ENCODE results near the gene CSNK1A1. TPM values are rescaled to one million over a fixed set of nuclear protein-coding genes. Genes with fewer than 3 reads are reported as not detected.
A peak's percentile ranks its signal among the peaks of the same experiment; 100 is the strongest.

The CSNK1A1 gene
- total RNA-seq, 2 donors from 2014 or later, result 198 to 214 TPM

GRCh38 chr5:149493316-149493715, 57.9 kb downstream of the CSNK1A1 start:
- H3K9ac ChIP-seq (ENCODE audit: extremely low read depth, low read length, poor library complexity, severe bottlenecking), result no peak overlapping the region
- H3K27ac ChIP-seq (ENCODE audit: low read depth, low read length), result no peak overlapping the region
- H3K36me3 Mint-ChIP-seq (ENCODE audit: low read depth), result peaks cover 32% of the 10 kb centered on the region
- no peak for DNase-seq
- H3K36me3 ChIP-seq (ENCODE audit: control insufficient read depth, insufficient read depth, low read length), result peaks cover 51% of the 10 kb centered on the region
- peaks cover 6% of the 10 kb centered on the region for H3K4me1 Mint-ChIP-seq
- TF ChIP-seq, protein P1, sequence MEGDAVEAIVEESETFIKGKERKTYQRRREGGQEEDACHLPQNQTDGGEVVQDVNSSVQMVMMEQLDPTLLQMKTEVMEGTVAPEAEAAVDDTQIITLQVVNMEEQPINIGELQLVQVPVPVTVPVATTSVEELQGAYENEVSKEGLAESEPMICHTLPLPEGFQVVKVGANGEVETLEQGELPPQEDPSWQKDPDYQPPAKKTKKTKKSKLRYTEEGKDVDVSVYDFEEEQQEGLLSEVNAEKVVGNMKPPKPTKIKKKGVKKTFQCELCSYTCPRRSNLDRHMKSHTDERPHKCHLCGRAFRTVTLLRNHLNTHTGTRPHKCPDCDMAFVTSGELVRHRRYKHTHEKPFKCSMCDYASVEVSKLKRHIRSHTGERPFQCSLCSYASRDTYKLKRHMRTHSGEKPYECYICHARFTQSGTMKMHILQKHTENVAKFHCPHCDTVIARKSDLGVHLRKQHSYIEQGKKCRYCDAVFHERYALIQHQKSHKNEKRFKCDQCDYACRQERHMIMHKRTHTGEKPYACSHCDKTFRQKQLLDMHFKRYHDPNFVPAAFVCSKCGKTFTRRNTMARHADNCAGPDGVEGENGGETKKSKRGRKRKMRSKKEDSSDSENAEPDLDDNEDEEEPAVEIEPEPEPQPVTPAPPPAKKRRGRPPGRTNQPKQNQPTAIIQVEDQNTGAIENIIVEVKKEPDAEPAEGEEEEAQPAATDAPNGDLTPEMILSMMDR (conservative IDR thresholded peaks at IDR 0.05), result no peak
- no peaks in the 10 kb centered on the region for H3K4me1 ChIP-seq (ENCODE audit: control insufficient read depth, insufficient read depth, low read length)
- H3K4me3 ChIP-seq (ENCODE audit: low read length), result no peak overlapping the region
- no peaks in the 10 kb centered on the region for H3K27me3 ChIP-seq (ENCODE audit: control insufficient read depth, insufficient read depth, low read length, poor library complexity, severe bottlenecking)
- H3K9me3 ChIP-seq (ENCODE audit: control insufficient read depth, low read length), result no peaks in the 10 kb centered on the region
- H3K4me3 Mint-ChIP-seq, result no peak overlapping the region
- no peaks in the 10 kb centered on the region for H3K9me3 Mint-ChIP-seq
- 90 to 100% methylated on average over 1 to 2 of the region's 2 CpGs for WGBS, 2 experiments (ENCODE audit: insufficient coverage in 1 of 2, insufficient read length in 1 of 2)
- no peak overlapping the region for H3K27ac Mint-ChIP-seq
- H3K27me3 Mint-ChIP-seq (ENCODE audit: insufficient read depth), result no peaks in the 10 kb centered on the region

- 93 to 94% methylated on average over 6 of the region's 6 CpGs for WGBS, 2 experiments (ENCODE audit: insufficient coverage in 1 of 2, insufficient read length in 1 of 2)
- Mint-ChIP-seq H3K27ac (peak overlapping the region; percentile 45), H3K27me3 (ENCODE audit: insufficient read depth) (no peaks in the 10 kb centered on the region), H3K4me1 (peaks cover 6% of the 10 kb centered on the region), H3K9me3 (no peaks in the 10 kb centered on the region), H3K36me3 (ENCODE audit: low read depth) (peaks cover 32% of the 10 kb centered on the region), H3K4me3 (no peak overlapping the region)
- Histone ChIP-seq H3K4me1 (ENCODE audit: control insufficient read depth, insufficient read depth, low read length) (no peaks in the 10 kb centered on the region), H3K4me3 (ENCODE audit: low read length) (no peak overlapping the region), H3K36me3 (ENCODE audit: control insufficient read depth, insufficient read depth, low read length) (peaks cover 46% of the 10 kb centered on the region), H3K27me3 (ENCODE audit: control insufficient read depth, insufficient read depth, low read length, poor library complexity, severe bottlenecking) (no peaks in the 10 kb centered on the region), H3K9me3 (ENCODE audit: control insufficient read depth, low read length) (no peaks in the 10 kb centered on the region), H3K27ac (ENCODE audit: low read depth, low read length) (no peak overlapping the region), H3K9ac (ENCODE audit: extremely low read depth, low read length, poor library complexity, severe bottlenecking) (no peak overlapping the region)
- TF ChIP-seq, protein P1 (conservative IDR thresholded peaks at IDR 0.05), result no peak
- no peak for DNase-seq
Observed at GRCh38 chr5:149492781-149493180, 58.5 kb downstream of the CSNK1A1 start.

GRCh38 chr5:149490599-149491485, 60.4 kb downstream of the CSNK1A1 start:
- no peak for DNase-seq
- Histone ChIP-seq H3K27me3 (ENCODE audit: control insufficient read depth, insufficient read depth, low read length, poor library complexity, severe bottlenecking) (no peaks in the 10 kb centered on the region), H3K36me3 (ENCODE audit: control insufficient read depth, insufficient read depth, low read length) (peaks cover 28% of the 10 kb centered on the region), H3K9me3 (ENCODE audit: control insufficient read depth, low read length) (no peaks in the 10 kb centered on the region), H3K9ac (ENCODE audit: extremely low read depth, low read length, poor library complexity, severe bottlenecking) (no peak overlapping the region), H3K4me1 (ENCODE audit: control insufficient read depth, insufficient read depth, low read length) (no peaks in the 10 kb centered on the region), H3K4me3 (ENCODE audit: low read length) (no peak overlapping the region), H3K27ac (ENCODE audit: low read depth, low read length) (no peak overlapping the region)
- H3K9me3 Mint-ChIP-seq, result no peaks in the 10 kb centered on the region
- 88 to 100% methylated on average over 2 to 4 of the region's 6 CpGs for WGBS, 2 experiments (ENCODE audit: insufficient coverage in 1 of 2, insufficient read length in 1 of 2)
- H3K36me3 Mint-ChIP-seq (ENCODE audit: low read depth), result peaks cover 17% of the 10 kb centered on the region
- H3K27me3 Mint-ChIP-seq (ENCODE audit: insufficient read depth), result no peaks in the 10 kb centered on the region
- H3K27ac Mint-ChIP-seq, result no peak overlapping the region
- H3K4me1 Mint-ChIP-seq, result peaks cover 2% of the 10 kb centered on the region
- TF ChIP-seq, protein P1 (conservative IDR thresholded peaks at IDR 0.05), result no peak
- no peak overlapping the region for H3K4me3 Mint-ChIP-seq
